K562 (cell line): ENCODE measurements around the gene MLKL. TPM values are rescaled to one million over a fixed set of nuclear protein-coding genes. Genes with fewer than 3 reads are reported as not detected.

Experiments
- ATAC-seq: fragments of 200-7000 bp; cut with Tn5 transposase; 3 replicates; pipeline ENCODE4 v1.9.1; 2020; ENCODE audit warnings: moderate library complexity
- BruUV-seq: library from RNA; stranded (reverse); fragments of 400-500 nt; replicated peaks from 2 replicates; lab custom pipeline; 2021; lab: Mats Ljungman, UMichigan
- CTCF ChIA-PET: fragments of 300-600 bp; formaldehyde crosslinking; extraction: SDS; loops from one replicate; lab custom pipeline; 2021; ENCODE audit warnings: low intra/inter-chr PET ratio; lab: Yijun Ruan, JAX
- POLR2A ChIA-PET: fragments of 300-600, 350-650 bp; sonication (Branson Sonifier 250); formaldehyde crosslinking; extraction: SDS; loops from one replicate; lab custom pipeline; 2021; ENCODE audit warnings: antibody characterized with exemption, inconsistent platforms; lab: Yijun Ruan, JAX
- DNase-seq, 4 experiments: peaks; one replicate each; pipeline versions ENCODE4 v3.0.0 to v3.0.0-alpha.2; 2011 to 2018; ENCODE audit warnings: low spot score in 3 of 4, mixed read lengths in 3 of 4; ENCODE audit errors: extremely low read depth in 1 of 4
- FAIRE-seq: peaks from 2 replicates; lab custom pipeline; 2011; peaks lifted over from hg19 to GRCh38; lab: Jason Lieb, UNC
- H2AFZ ChIP-seq: 2 replicates; pipeline ENCODE4 v1.6.0; 2011; ENCODE audit warnings: low read depth, low read length, control low read depth, inconsistent platforms
- H3K27ac ChIP-seq: fragments of 200-600 bp; 3 replicates; pipeline ENCODE4 v1.8.0; 2011; ENCODE audit warnings: low read depth, mild to moderate bottlenecking, control low read depth, inconsistent platforms, low read length, moderate library complexity, mixed read lengths; ENCODE audit errors: extremely low read depth
- H3K27me3 ChIP-seq, 2 experiments: fragments of 300-600 bp in 1 of 2; 2 replicates in 1 of 2; 3 replicates in 1 of 2; pipeline versions ENCODE4 v1.6.0 to v1.8.0; 2011; ENCODE audit warnings: inconsistent platforms in 2 of 2, low read length in 2 of 2, mild to moderate bottlenecking in 1 of 2, mixed read lengths in 1 of 2, moderate library complexity in 1 of 2; ENCODE audit not compliant: control insufficient read depth in 2 of 2, insufficient read depth in 2 of 2
- H3K36me3 ChIP-seq: fragments of 300-600 bp; 3 replicates; pipeline ENCODE4 v1.8.0; 2011; ENCODE audit warnings: mild to moderate bottlenecking, low read length, inconsistent platforms; ENCODE audit not compliant: control insufficient read depth, insufficient read depth
- H3K4me1 ChIP-seq, 2 experiments: fragments of 200-600 bp in 1 of 2; replicated peaks in 1 of 2; 2 replicates in 1 of 2; 3 replicates in 1 of 2; pipeline versions ENCODE4 v1.5.1 to v1.8.0; 2011; ENCODE audit warnings: inconsistent platforms in 2 of 2, low read length in 2 of 2, mild to moderate bottlenecking in 1 of 2, mixed read lengths in 1 of 2, moderate library complexity in 1 of 2; ENCODE audit not compliant: control insufficient read depth in 2 of 2, insufficient read depth in 2 of 2
- H3K4me2 ChIP-seq: 2 replicates; pipeline ENCODE4 v1.6.1; 2011; ENCODE audit warnings: low read length, control low read depth, inconsistent platforms, mixed read lengths; ENCODE audit not compliant: insufficient read depth
- H3K4me3 ChIP-seq: fragments of 200-600 bp; sonication (generic), shearing (Covaris generic); 2 replicates; pipeline ENCODE4 v1.5.1; 2016; ENCODE audit warnings: control low read depth, inconsistent platforms
- H3K79me2 ChIP-seq: fragments of 200-600 bp; 3 replicates; pipeline ENCODE4 v1.8.0; 2011; ENCODE audit warnings: low read length, inconsistent platforms; ENCODE audit not compliant: control insufficient read depth, insufficient read depth
- H3K9ac ChIP-seq, 2 experiments: 2 replicates each; pipeline versions ENCODE4 v1.6.0 to v1.6.1; 2011; ENCODE audit warnings: low read depth in 2 of 2, low read length in 2 of 2, control low read depth in 1 of 2, inconsistent platforms in 1 of 2, mild to moderate bottlenecking in 1 of 2, mixed read lengths in 1 of 2; ENCODE audit not compliant: insufficient read depth in 1 of 2
- H3K9me1 ChIP-seq: one replicate; pipeline ENCODE4 v1.6.0; 2011; ENCODE audit warnings: inconsistent platforms, mild to moderate bottlenecking, low read length, moderate library complexity; ENCODE audit not compliant: control insufficient read depth, insufficient read depth
- H3K9me3 ChIP-seq: replicated peaks from 2 replicates; pipeline ENCODE4 v1.5.1; 2011; ENCODE audit warnings: low read depth, low read length, inconsistent platforms; ENCODE audit not compliant: control insufficient read depth, insufficient read depth
- H4K20me1 ChIP-seq: replicated peaks from 2 replicates; pipeline ENCODE4 v1.6.1; 2011; ENCODE audit warnings: low read length, inconsistent platforms, mixed read lengths; ENCODE audit not compliant: control insufficient read depth, insufficient read depth
- CEBPG ChIP-seq, 3 experiments: fragments of 200-800 bp in 1 of 3; sonication (Bioruptor generic) in 1 of 3; sonication (generic) in 1 of 3; formaldehyde crosslinking in 1 of 3; IDR thresholded peaks in 2 of 3; conservative IDR thresholded peaks in 1 of 3; 2 replicates each; pipeline versions ENCODE4 v1.6.1 to v1.8.0; 2016 to 2022; ENCODE audit warnings: missing compliant biosample characterization in 2 of 3, missing genetic modification characterization in 2 of 3, mild to moderate bottlenecking in 1 of 3, missing genetic modification reagents in 1 of 3
- CREB1 ChIP-seq, 2 experiments: sonication (generic) in 1 of 2; formaldehyde crosslinking in 1 of 2; IDR thresholded peaks; 2 replicates each; pipeline versions ENCODE4 v1.6.1 to v1.8.0; 2012 to 2022; ENCODE audit warnings: inconsistent platforms in 1 of 2, mild to moderate bottlenecking in 1 of 2, missing genetic modification reagents in 1 of 2, moderate library complexity in 1 of 2
- MBD2 ChIP-seq: sonication (generic); IDR thresholded peaks from 2 replicates; pipeline ENCODE4 v1.6.1; 2016; ENCODE audit warnings: low read depth, borderline replicate concordance
- POLR2AphosphoS2 ChIP-seq: IDR thresholded peaks from 2 replicates; pipeline ENCODE4 v1.6.1; 2012; ENCODE audit warnings: low read length, improper control_type of control experiment
- SMAD2 ChIP-seq: fragments of 150-350 bp; IDR thresholded peaks from 2 replicates; pipeline ENCODE4 v1.6.1; 2014; ENCODE audit warnings: low read depth, mild to moderate bottlenecking, low read length
- SMAD4 ChIP-seq: fragments of 250-450 bp; sonication (Bioruptor Pico); conservative IDR thresholded peaks from 2 replicates; pipeline ENCODE4 v1.8.0; 2021; ENCODE audit warnings: inconsistent platforms, mild to moderate bottlenecking, moderate library complexity
- ZBED1 ChIP-seq: IDR thresholded peaks from 2 replicates; pipeline ENCODE4 v1.6.1; 2014
- ZNF121 ChIP-seq: sonication (generic); formaldehyde crosslinking; conservative IDR thresholded peaks from 2 replicates; pipeline ENCODE4 v1.8.0; 2022; ENCODE audit warnings: missing genetic modification reagents
- ZNF76 ChIP-seq: fragments of 250-450 bp; sonication (Bioruptor Pico); IDR thresholded peaks from 2 replicates; pipeline ENCODE4 v1.4.0; 2020; ENCODE audit warnings: mild to moderate bottlenecking, moderate library complexity, borderline replicate concordance
- WGBS: fragments of 100-300 bp; shearing (Covaris generic); methylation state at CpG from one replicate; pipeline ENCODE4 v1.1.6; 2016; ENCODE audit warnings: low coverage, mixed read lengths; ENCODE audit not compliant: insufficient coverage; ENCODE audit errors: missing lambda C conversion rate; 5-methylcytosine and 5-hydroxymethylcytosine counted together
- in situ Hi-C: fragments of 300-500 bp; cut with MboI; formaldehyde crosslinking; loops from 4 replicates; pipeline ENCODE4 v1.15.0; 2018; ENCODE audit warnings: inconsistent platforms, mixed read lengths
- intact Hi-C: fragments of 100-400 bp; cut with micrococcal nuclease; formaldehyde crosslinking; loops from 2 replicates; pipeline ENCODE4 v1.14.2; 2022
- polyA plus RNA-seq, 8 experiments: library from polyadenylated mRNA; depleted of rRNA in 4 of 8; stranded (reverse) in 5 of 8; unstranded in 3 of 8; fragments of >200 nt; fragmentation: Nextera tagmentation in 2 of 8; fragmentation: Illumina TruSeq in 1 of 8; extraction: Ambion mirVana in 2 of 8; extraction: Trizol in 1 of 8; gene quantifications; 2 replicates each; pipeline versions ENCODE4 v1.2.1 to v1.2.3, GENCODE V29; 2011 to 2014; ENCODE audit warnings: inconsistent platforms in 1 of 8, missing spikeins in 1 of 8
- total RNA-seq, 7 experiments: library from RNA; depleted of rRNA in 6 of 7; stranded (reverse); fragments of >200 nt in 6 of 7; fragmentation: Illumina TruSeq in 2 of 7; extraction: Trizol in 2 of 7; gene quantifications; 2 replicates each; pipeline versions ENCODE4 v1.2.1 to v1.2.3, GENCODE V29; 2011 to 2021; ENCODE audit warnings: low replicate concordance in 1 of 7
- TF ChIP-seq, protein P1 (sequence below): fragments of 250-450 bp; sonication (Bioruptor Pico); IDR thresholded peaks from 2 replicates; pipeline ENCODE4 v1.4.0; 2020; ENCODE audit warnings: mild to moderate bottlenecking, moderate library complexity, borderline replicate concordance
- TF ChIP-seq, protein P2 (sequence below): IDR thresholded peaks from 2 replicates; pipeline ENCODE4 v1.6.1; 2014; ENCODE audit warnings: antibody characterized with exemption

The MLKL gene
- total and polyA plus RNA-seq, 9 of the 15 experiments (the other 6 are each of a cell fraction or from before 2014, with no cell fraction given) = 1.6 to 6.1 (median 4.8) TPM

DNA sequence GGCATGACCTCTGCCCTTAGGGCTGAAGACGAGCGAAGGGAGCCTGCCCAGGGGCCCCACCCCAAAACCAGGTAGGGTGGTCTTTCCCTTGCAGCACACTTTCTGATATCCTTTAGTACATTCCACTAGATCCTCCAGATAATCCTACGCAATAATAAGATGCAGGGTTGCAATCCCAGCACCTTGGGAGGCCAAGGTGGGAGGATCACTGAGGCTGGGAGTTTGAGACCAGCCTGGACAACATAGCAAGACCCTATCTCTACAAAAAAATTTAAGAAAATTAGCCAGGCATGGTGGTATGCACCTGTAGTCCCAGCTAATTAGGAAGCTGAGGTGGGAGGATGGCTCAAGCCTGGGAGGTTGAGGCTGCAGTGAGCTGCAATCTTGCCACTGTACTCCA lies 34.9 kb upstream of the MLKL start:
- FAIRE-seq (no peak), DNase-seq (no peak), ATAC-seq (no peak)
- TF ChIP-seq MBD2 (no peak), ZNF121 (CRISPR knock-in tag) (peak; percentile 80)
- H3K36me3 ChIP-seq = no peaks in the 10 kb centered on the region
- peaks cover 5 to 24% of the 10 kb centered on the region in 2 experiments; a peak in 3 of 5 replicates for H3K4me1 ChIP-seq
- no peak overlapping the region; a peak in 1 of 4 replicates for H3K9ac ChIP-seq
- H3K27me3 ChIP-seq = peaks cover 15 to 76% of the 10 kb centered on the region in 2 experiments; a peak in 4 of 5 replicates
- H3K9me1 ChIP-seq = no peaks in the 10 kb centered on the region
- POLR2A ChIA-PET = interaction anchor here (0.7 to 1.4 kb wide), 2 partner anchors 9 to 20 kb away, joined by 3 read pairs; no protein-coding TSS in a partner anchor
- intact Hi-C loops = no loop called here
- CTCF ChIA-PET = no interaction called here
- WGBS = 10% methylated on average over 3 of the region's 3 CpGs
- in situ Hi-C loops = no loop called here
- no peak overlapping the region for H2AFZ ChIP-seq
- H3K4me2 ChIP-seq = no peak overlapping the region
- BruUV-seq = no TSS peak
- no peaks in the 10 kb centered on the region for H3K9me3 ChIP-seq
- H4K20me1 ChIP-seq = no peaks in the 10 kb centered on the region; the same call in 1 of the 2 replicates
- H3K79me2 ChIP-seq = no peaks in the 10 kb centered on the region
- H3K4me3 ChIP-seq = no peak overlapping the region
- H3K27ac ChIP-seq = no peak overlapping the region

DNA sequence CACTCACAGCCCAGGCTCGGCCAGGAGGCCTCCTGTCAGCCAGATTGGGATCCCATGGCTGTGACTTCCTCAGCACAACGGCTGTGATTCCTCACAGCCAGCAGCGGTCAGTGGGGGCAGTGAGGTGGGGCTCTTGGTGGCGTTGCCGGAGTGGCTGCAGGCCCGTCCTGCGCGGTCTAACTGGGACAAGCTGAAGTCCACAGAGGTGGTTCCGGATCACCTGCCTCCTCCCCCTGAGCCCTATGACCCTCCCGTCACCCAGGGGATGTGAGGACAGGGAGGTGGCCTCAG lies 34.4 kb upstream of the MLKL start:
- POLR2A ChIA-PET = interaction anchor here (0.7 to 1.4 kb wide), 2 partner anchors 8 to 20 kb away, joined by 3 read pairs; no protein-coding TSS in a partner anchor
- no peak overlapping the region for H3K4me2 ChIP-seq
- ATAC-seq = no peak
- H3K27me3 ChIP-seq = peaks cover 15 to 81% of the 10 kb centered on the region in 2 experiments; a peak in 4 of 5 replicates
- no peak for DNase-seq
- WGBS = 8% methylated on average over 9 of the region's 10 CpGs
- CTCF ChIA-PET = no interaction called here
- H3K27ac ChIP-seq = no peak overlapping the region
- no peaks in the 10 kb centered on the region for H3K9me1 ChIP-seq
- intact Hi-C loops (no loop called here), in situ Hi-C loops (no loop called here)
- H2AFZ ChIP-seq = no peak overlapping the region
- no TSS peak for BruUV-seq
- peak overlapping the region in 1 of 2 experiments; percentile 65; a peak in 2 of 4 replicates for H3K9ac ChIP-seq
- peaks cover 5 to 25% of the 10 kb centered on the region in 2 experiments; a peak in 3 of 5 replicates for H3K4me1 ChIP-seq
- no peaks in the 10 kb centered on the region for H3K79me2 ChIP-seq
- no peak overlapping the region for H3K4me3 ChIP-seq
- H3K9me3 ChIP-seq = no peaks in the 10 kb centered on the region
- no peaks in the 10 kb centered on the region for H3K36me3 ChIP-seq
- TF ChIP-seq, protein P1, sequence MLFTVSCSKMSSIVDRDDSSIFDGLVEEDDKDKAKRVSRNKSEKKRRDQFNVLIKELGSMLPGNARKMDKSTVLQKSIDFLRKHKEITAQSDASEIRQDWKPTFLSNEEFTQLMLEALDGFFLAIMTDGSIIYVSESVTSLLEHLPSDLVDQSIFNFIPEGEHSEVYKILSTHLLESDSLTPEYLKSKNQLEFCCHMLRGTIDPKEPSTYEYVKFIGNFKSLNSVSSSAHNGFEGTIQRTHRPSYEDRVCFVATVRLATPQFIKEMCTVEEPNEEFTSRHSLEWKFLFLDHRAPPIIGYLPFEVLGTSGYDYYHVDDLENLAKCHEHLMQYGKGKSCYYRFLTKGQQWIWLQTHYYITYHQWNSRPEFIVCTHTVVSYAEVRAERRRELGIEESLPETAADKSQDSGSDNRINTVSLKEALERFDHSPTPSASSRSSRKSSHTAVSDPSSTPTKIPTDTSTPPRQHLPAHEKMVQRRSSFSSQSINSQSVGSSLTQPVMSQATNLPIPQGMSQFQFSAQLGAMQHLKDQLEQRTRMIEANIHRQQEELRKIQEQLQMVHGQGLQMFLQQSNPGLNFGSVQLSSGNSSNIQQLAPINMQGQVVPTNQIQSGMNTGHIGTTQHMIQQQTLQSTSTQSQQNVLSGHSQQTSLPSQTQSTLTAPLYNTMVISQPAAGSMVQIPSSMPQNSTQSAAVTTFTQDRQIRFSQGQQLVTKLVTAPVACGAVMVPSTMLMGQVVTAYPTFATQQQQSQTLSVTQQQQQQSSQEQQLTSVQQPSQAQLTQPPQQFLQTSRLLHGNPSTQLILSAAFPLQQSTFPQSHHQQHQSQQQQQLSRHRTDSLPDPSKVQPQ (CRISPR knock-in tag) = no peak
- no peak for TF ChIP-seq SMAD4 (CRISPR knock-in tag)
- TF ChIP-seq SMAD2 = no peak
- no peak for TF ChIP-seq CEBPG (CRISPR knock-in tag; IDR thresholded peaks at IDR 0.05)
- no peak for TF ChIP-seq CEBPG (tag; conservative IDR thresholded peaks at IDR 0.05 in 1 of 2, IDR thresholded peaks at IDR 0.05 in 1 of 2)
- no peak for TF ChIP-seq ZBED1
- no peak for TF ChIP-seq CREB1 (IDR thresholded peaks at IDR 0.05)
- no peak for TF ChIP-seq CREB1 (CRISPR knock-in tag; IDR thresholded peaks at IDR 0.05)
- TF ChIP-seq ZNF121 (CRISPR knock-in tag) = no peak
- no peak for TF ChIP-seq ZNF76 (CRISPR knock-in tag)
- TF ChIP-seq, protein P2, sequence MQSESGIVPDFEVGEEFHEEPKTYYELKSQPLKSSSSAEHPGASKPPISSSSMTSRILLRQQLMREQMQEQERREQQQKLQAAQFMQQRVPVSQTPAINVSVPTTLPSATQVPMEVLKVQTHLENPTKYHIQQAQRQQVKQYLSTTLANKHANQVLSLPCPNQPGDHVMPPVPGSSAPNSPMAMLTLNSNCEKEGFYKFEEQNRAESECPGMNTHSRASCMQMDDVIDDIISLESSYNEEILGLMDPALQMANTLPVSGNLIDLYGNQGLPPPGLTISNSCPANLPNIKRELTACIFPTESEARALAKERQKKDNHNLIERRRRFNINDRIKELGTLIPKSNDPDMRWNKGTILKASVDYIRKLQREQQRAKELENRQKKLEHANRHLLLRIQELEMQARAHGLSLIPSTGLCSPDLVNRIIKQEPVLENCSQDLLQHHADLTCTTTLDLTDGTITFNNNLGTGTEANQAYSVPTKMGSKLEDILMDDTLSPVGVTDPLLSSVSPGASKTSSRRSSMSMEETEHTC = no peak
- no peak for TF ChIP-seq POLR2AphosphoS2
- no peak for FAIRE-seq
- H4K20me1 ChIP-seq = no peaks in the 10 kb centered on the region; the same call in 1 of the 2 replicates
